HK-2 (cell line): ENCODE results near the gene GPR62.

Experiments used
- DNase-seq: peaks from one replicate; pipeline ENCODE4 v3.0.0-alpha.2; 2018; ENCODE audit not compliant: unreplicated experiment

GPR62 gene

GRCh38 chr3:51955893-51956770, 951 bp downstream of the GPR62 start:
- DNase-seq: no peak

- no peak for DNase-seq
Observed at GRCh38 chr3:51957520-51958205, 2.5 kb downstream of the GPR62 start.

GRCh38 chr3:51958603-51959521, 3.7 kb downstream of the GPR62 start:
- no peak for DNase-seq

GRCh38 chr3:51959651-51960050, 4.5 kb downstream of the GPR62 start:
- no peak for DNase-seq

GRCh38 chr3:51960386-51960785, 5.2 kb downstream of the GPR62 start:
- DNase-seq: no peak

- DNase-seq: no peak
Observed at GRCh38 chr3:51961011-51961410, 5.8 kb downstream of the GPR62 start.

- no peak for DNase-seq
Observed at GRCh38 chr3:51961602-51962569, 6.7 kb downstream of the GPR62 start.

- no peak for DNase-seq
Observed at GRCh38 chr3:51962854-51963530, 7.8 kb downstream of the GPR62 start.

- DNase-seq: no peak
Observed at GRCh38 chr3:51963951-51964451, 8.8 kb downstream of the GPR62 start.

GRCh38 chr3:51964521-51964920, 9.3 kb downstream of the GPR62 start:
- DNase-seq: no peak

- DNase-seq: no peak
Observed at GRCh38 chr3:51966016-51966415, 10.8 kb downstream of the GPR62 start.

- DNase-seq: no peak
Observed at GRCh38 chr3:51966486-51966885, 11.3 kb downstream of the GPR62 start.

GRCh38 chr3:51966922-51967383, 11.8 kb downstream of the GPR62 start:
- DNase-seq: no peak

- DNase-seq: peak; percentile 57
Observed at GRCh38 chr3:51967384-51968169, 12.4 kb downstream of the GPR62 start, which contains the start of gene PCBP4. PCBP4 (minus strand) TSS chr3:51967454; CDS start chr3:51961240, 6,214 bp downstream.

- DNase-seq: no peak
Observed at GRCh38 chr3:51968170-51968775, 13.1 kb downstream of the GPR62 start.

GRCh38 chr3:51968883-51969678, 13.9 kb downstream of the GPR62 start:
- DNase-seq: no peak

- no peak for DNase-seq
Observed at GRCh38 chr3:51969841-51970240, 14.7 kb downstream of the GPR62 start.
